Measurements from ENCODE around the gene RUNX2. TPM values are rescaled to one million over a fixed set of nuclear protein-coding genes. Genes with fewer than 3 reads are reported as not detected.

The RUNX2 gene
- total RNA-seq, 4 donors from 2014 or later = 1.4 to 40.4 (median 5.1) TPM

- TF ChIP-seq CTCF (IDR thresholded peaks at IDR 0.05) = no peak
- no peak for TF ChIP-seq POLR2A (IDR thresholded peaks at IDR 0.05)
- Histone ChIP-seq H3K27me3 (no peaks in the 10 kb centered on the region), H3K27ac (peak overlapping the region in 1 of 4 donors; percentile 18), H3K4me1 (no peaks in the 10 kb centered on the region), H3K4me3 (no peak overlapping the region), H3K36me3 (no peaks in the 10 kb centered on the region), H3K9me3 (no peaks in the 10 kb centered on the region)
- no peak for DNase-seq
Observed at GRCh38 chr6:45531999-45532595, 204.0 kb downstream of the RUNX2 start.

- Histone ChIP-seq H3K27me3 (no peaks in the 10 kb centered on the region), H3K4me1 (no peaks in the 10 kb centered on the region), H3K4me3 (no peak overlapping the region), H3K27ac (peak overlapping the region in 1 of 4 donors; percentile 18), H3K36me3 (no peaks in the 10 kb centered on the region), H3K9me3 (no peaks in the 10 kb centered on the region)
- no peak for DNase-seq
- TF ChIP-seq POLR2A (IDR thresholded peaks at IDR 0.05) = no peak
- no peak for TF ChIP-seq CTCF (IDR thresholded peaks at IDR 0.05)
Observed at GRCh38 chr6:45532721-45533210, 204.6 kb downstream of the RUNX2 start.

GRCh38 chr6:45533386-45533785 is 205.3 kb downstream of the RUNX2 start:
- H3K4me3 ChIP-seq = no peak overlapping the region
- H3K9me3 ChIP-seq = no peaks in the 10 kb centered on the region
- no peak overlapping the region for H3K27ac ChIP-seq
- no peaks in the 10 kb centered on the region for H3K4me1 ChIP-seq
- H3K27me3 ChIP-seq = no peaks in the 10 kb centered on the region
- no peaks in the 10 kb centered on the region for H3K36me3 ChIP-seq
- TF ChIP-seq POLR2A (IDR thresholded peaks at IDR 0.05) (no peak), CTCF (IDR thresholded peaks at IDR 0.05) (no peak)
- no peak for DNase-seq

- H3K9me3 ChIP-seq = no peaks in the 10 kb centered on the region
- no peak for DNase-seq
- no peak for TF ChIP-seq CTCF (IDR thresholded peaks at IDR 0.05)
- no peak for TF ChIP-seq POLR2A (IDR thresholded peaks at IDR 0.05)
- H3K4me1 ChIP-seq = peaks cover 0 to 8% (median 0%) of the 10 kb centered on the region in 4 donors
- H3K27ac ChIP-seq = no peak overlapping the region
- no peaks in the 10 kb centered on the region for H3K36me3 ChIP-seq
- no peak overlapping the region for H3K4me3 ChIP-seq
- H3K27me3 ChIP-seq = no peaks in the 10 kb centered on the region
Observed at GRCh38 chr6:45535933-45536332, 207.8 kb downstream of the RUNX2 start.

GRCh38 chr6:45537539-45537938 is 209.4 kb downstream of the RUNX2 start:
- H3K27me3 ChIP-seq = no peaks in the 10 kb centered on the region
- no peak overlapping the region for H3K4me3 ChIP-seq
- TF ChIP-seq POLR2A (IDR thresholded peaks at IDR 0.05) = no peak
- no peak for TF ChIP-seq CTCF (IDR thresholded peaks at IDR 0.05)
- no peaks in the 10 kb centered on the region for H3K36me3 ChIP-seq
- no peak for DNase-seq
- no peak overlapping the region for H3K27ac ChIP-seq
- H3K9me3 ChIP-seq = no peaks in the 10 kb centered on the region
- H3K4me1 ChIP-seq = peaks cover 0 to 8% (median 0%) of the 10 kb centered on the region in 4 donors

Measured in Peyer's patch (tissue), 4 donors.